Stomach (tissue), 4 donors: ENCODE measurements around the gene SORCS2.

Experiments used
- CTCF ChIP-seq, 7 experiments: fragments of 450-650 bp in 4 of 7; fragments of 200-600 bp in 3 of 7; sonication (generic) in 3 of 7; IDR thresholded peaks; one replicate each; pipeline ENCODE4 v1.5.1; 2016 to 2019; ENCODE audit warnings: antibody characterized with exemption in 7 of 7, control low read depth in 2 of 7, mild to moderate bottlenecking in 1 of 7
- POLR2A ChIP-seq, 4 donors: fragments of 450-650 bp; IDR thresholded peaks; one replicate each; pipeline ENCODE4 v1.6.1; 2016; ENCODE audit warnings: antibody characterized with exemption in 4 of 4, control low read depth in 2 of 4, mild to moderate bottlenecking in 1 of 4, moderate library complexity in 1 of 4
- POLR2AphosphoS5 ChIP-seq, 3 donors: sonication (generic); formaldehyde crosslinking; IDR thresholded peaks; one replicate each; pipeline ENCODE4 v1.6.1; 2016; ENCODE audit warnings: antibody characterized with exemption in 3 of 3

GRCh38 chr4:7157666-7158065, 34.7 kb upstream of the SORCS2 start:
- no peak for TF ChIP-seq CTCF (IDR thresholded peaks at IDR 0.05)
- no peak for TF ChIP-seq POLR2A (IDR thresholded peaks at IDR 0.05)
- no peak for TF ChIP-seq POLR2AphosphoS5 (IDR thresholded peaks at IDR 0.05)
